Astrocyte (in vitro differentiated cells and primary cell): ENCODE results near the gene AAMP.

Experiments used
- EZH2 ChIP-seq: IDR thresholded peaks from 2 replicates; pipeline ENCODE4 v1.6.1; 2012; ENCODE audit warnings: mild to moderate bottlenecking, low read length, inconsistent platforms; ENCODE audit not compliant: insufficient read depth
- TF ChIP-seq, protein P1 (sequence below): IDR thresholded peaks from 2 replicates; pipeline ENCODE4 v1.5.1; 2011; ENCODE audit warnings: low read depth, mild to moderate bottlenecking, inconsistent platforms, low read length, moderate library complexity; ENCODE audit not compliant: insufficient read depth

DNA sequence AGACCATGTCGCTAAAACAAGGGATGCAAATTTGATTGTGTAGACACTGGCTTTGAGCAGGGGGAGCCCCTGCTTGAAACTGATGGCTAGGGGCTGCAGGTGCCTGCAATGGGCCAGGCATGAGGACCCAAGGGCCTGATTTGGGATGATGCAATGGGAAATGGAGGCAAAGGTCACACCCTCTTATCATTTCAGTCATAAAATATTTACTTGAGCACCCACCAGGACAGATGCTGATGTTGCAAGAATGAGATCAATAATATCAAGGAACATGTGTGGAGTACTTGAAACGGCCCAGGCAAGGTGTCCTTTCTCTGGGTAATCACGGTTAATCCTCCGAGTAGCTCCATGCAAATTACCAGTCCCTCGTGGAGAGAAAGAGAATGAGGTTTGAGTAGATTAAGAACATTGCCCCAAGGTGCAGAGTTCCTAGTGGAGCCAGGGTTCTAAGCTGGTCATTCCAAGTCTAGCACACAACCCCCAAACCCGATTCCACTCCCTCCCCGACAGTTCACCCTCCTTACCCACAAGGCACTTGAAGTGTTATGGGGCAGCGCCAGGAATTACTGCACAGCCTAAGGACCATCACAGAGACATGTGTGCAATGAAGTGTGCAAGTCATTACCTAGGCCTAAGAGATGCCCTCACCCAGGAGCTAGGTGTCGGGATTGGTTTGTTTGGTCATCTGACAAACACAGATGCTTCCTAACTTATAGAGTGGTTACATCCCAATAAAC lies 36.4 kb upstream of the AAMP start:
- TF ChIP-seq, protein P1, sequence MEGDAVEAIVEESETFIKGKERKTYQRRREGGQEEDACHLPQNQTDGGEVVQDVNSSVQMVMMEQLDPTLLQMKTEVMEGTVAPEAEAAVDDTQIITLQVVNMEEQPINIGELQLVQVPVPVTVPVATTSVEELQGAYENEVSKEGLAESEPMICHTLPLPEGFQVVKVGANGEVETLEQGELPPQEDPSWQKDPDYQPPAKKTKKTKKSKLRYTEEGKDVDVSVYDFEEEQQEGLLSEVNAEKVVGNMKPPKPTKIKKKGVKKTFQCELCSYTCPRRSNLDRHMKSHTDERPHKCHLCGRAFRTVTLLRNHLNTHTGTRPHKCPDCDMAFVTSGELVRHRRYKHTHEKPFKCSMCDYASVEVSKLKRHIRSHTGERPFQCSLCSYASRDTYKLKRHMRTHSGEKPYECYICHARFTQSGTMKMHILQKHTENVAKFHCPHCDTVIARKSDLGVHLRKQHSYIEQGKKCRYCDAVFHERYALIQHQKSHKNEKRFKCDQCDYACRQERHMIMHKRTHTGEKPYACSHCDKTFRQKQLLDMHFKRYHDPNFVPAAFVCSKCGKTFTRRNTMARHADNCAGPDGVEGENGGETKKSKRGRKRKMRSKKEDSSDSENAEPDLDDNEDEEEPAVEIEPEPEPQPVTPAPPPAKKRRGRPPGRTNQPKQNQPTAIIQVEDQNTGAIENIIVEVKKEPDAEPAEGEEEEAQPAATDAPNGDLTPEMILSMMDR: no peak
- no peak for TF ChIP-seq EZH2
